GM19467 (cell line): ENCODE measurements around the gene CD2.

ENCODE experiments used
- ATAC-seq: cut with Tn5 transposase; IDR thresholded peaks from one replicate; pipeline ENCODE4 v1.9.1; 2021; ENCODE audit warnings: mild to moderate bottlenecking, moderate library complexity; ENCODE audit not compliant: unreplicated experiment

The CD2 gene

GRCh38 chr1:116771997-116772647 lies 17.9 kb downstream of the CD2 start:
- ATAC-seq: no peak

GRCh38 chr1:116772648-116773045 lies 18.4 kb downstream of the CD2 start:
- no peak for ATAC-seq

- ATAC-seq: no peak
Measured at GRCh38 chr1:116775116-116775752, 21.0 kb downstream of the CD2 start.

GRCh38 chr1:116777831-116778830 lies 23.9 kb downstream of the CD2 start:
- no peak for ATAC-seq

GRCh38 chr1:116781034-116781433 lies 26.8 kb downstream of the CD2 start:
- no peak for ATAC-seq

- no peak for ATAC-seq
Measured at GRCh38 chr1:116785006-116785405, 30.8 kb downstream of the CD2 start.

GRCh38 chr1:116786049-116786448 lies 31.8 kb downstream of the CD2 start:
- ATAC-seq: no peak

GRCh38 chr1:116791727-116792126 lies 37.5 kb downstream of the CD2 start:
- ATAC-seq: no peak

GRCh38 chr1:116793357-116793935 lies 39.2 kb downstream of the CD2 start:
- ATAC-seq: no peak

- ATAC-seq: no peak
Measured at GRCh38 chr1:116794371-116794770, 40.1 kb downstream of the CD2 start.

GRCh38 chr1:116794804-116795481 lies 40.7 kb downstream of the CD2 start:
- ATAC-seq: peak; percentile 86

GRCh38 chr1:116795482-116795829 lies 41.2 kb downstream of the CD2 start:
- ATAC-seq: no peak

GRCh38 chr1:116804736-116805135 lies 50.5 kb downstream of the CD2 start:
- ATAC-seq: no peak

GRCh38 chr1:116805398-116805797 lies 51.2 kb downstream of the CD2 start:
- no peak for ATAC-seq

GRCh38 chr1:116806245-116806644 lies 52.0 kb downstream of the CD2 start:
- no peak for ATAC-seq

- ATAC-seq: no peak
Measured at GRCh38 chr1:116806671-116807070, 52.4 kb downstream of the CD2 start.

- no peak for ATAC-seq
Measured at GRCh38 chr1:116807394-116808199, 53.4 kb downstream of the CD2 start.

- ATAC-seq: no peak
Measured at GRCh38 chr1:116808200-116808847, 54.1 kb downstream of the CD2 start.

GRCh38 chr1:116808848-116809508 lies 54.7 kb downstream of the CD2 start:
- no peak for ATAC-seq
